Dermis lymphatic vessel endothelial cell (primary cell): ENCODE results near the gene KDM4D. TPM values are rescaled to one million over a fixed set of nuclear protein-coding genes. Genes with fewer than 3 reads are reported as not detected.

Experiments
- total RNA-seq: library from RNA; depleted of rRNA; stranded (reverse); fragments of >200 nt; gene quantifications from 2 replicates; pipeline ENCODE4 v1.2.1, GENCODE V29; 2014

The KDM4D gene
- total RNA-seq = 0.17 and 0.33 TPM in 2 replicates

GRCh38 chr11:94973099-94973968 is at the start of gene KDM4D, which contains the start of gene CWC15:
TSS of gene KDM4D (plus strand) at chr11:94973709. CDS start at chr11:94997373, 23,664 bp downstream.
TSS of gene CWC15 (minus strand) at chr11:94973556. CDS start at chr11:94972185, 1,371 bp downstream.

GRCh38 chr11:95024958-95025357 is 51.4 kb downstream of the KDM4D start, which contains the start of gene KDM4E:
TSS of gene KDM4E (plus strand) at chr11:95025258. CDS start at chr11:95025558, 300 bp downstream.

Other genes starting within 250 kb of the KDM4D start
- gene AMOTL1, start 205.4 kb upstream of the KDM4D start, total RNA-seq = 34.7 and 51.0 TPM in 2 replicates
- 38.4 and 40.1 TPM in 2 replicates for gene CWC15, start 153 bp upstream of the KDM4D start, total RNA-seq
- gene KDM4E, start 51.5 kb downstream of the KDM4D start, total RNA-seq = not detected in 2 replicates
- gene KDM4F, start 75.7 kb downstream of the KDM4D start, total RNA-seq = not detected in 2 replicates
- gene SRSF8, start 93.2 kb downstream of the KDM4D start, total RNA-seq = 19.7 and 28.9 TPM in 2 replicates
- gene ENDOD1, start 116.1 kb downstream of the KDM4D start, total RNA-seq = 89.2 and 113 TPM in 2 replicates